Neural progenitor cell (in vitro differentiated cells): Measurements from ENCODE around the gene KCTD14.

Experiments used
- CTCF ChIP-seq: fragments of 200-600 bp; sonication (generic); IDR thresholded peaks from 2 replicates; pipeline ENCODE4 v1.5.1; 2017; ENCODE audit warnings: antibody characterized with exemption, mild to moderate bottlenecking
- EZH2 ChIP-seq: fragments of 200-600 bp; sonication (generic); IDR thresholded peaks from 2 replicates; pipeline ENCODE4 v1.6.1; 2017; ENCODE audit warnings: antibody characterized with exemption, mild to moderate bottlenecking, moderate library complexity

- TF ChIP-seq EZH2 = no peak
- TF ChIP-seq CTCF = no peak
These were observed 31.9 kb upstream of the KCTD14 start for GRCh38 chr11:78054971-78055370.
